Panc1 (cell line): ENCODE data around the gene CBLL2.

ENCODE experiments used
- CTCF ChIP-seq: fragments of 450-650 bp; IDR thresholded peaks from 2 replicates; pipeline ENCODE4 v1.5.1; 2017; ENCODE audit warnings: mild to moderate bottlenecking
- REST ChIP-seq, 2 experiments: IDR thresholded peaks; 2 replicates each; pipeline ENCODE4 v1.6.1; 2011 to 2012; ENCODE audit warnings: low read depth in 2 of 2, control low read depth in 1 of 2, low read length in 1 of 2, mild to moderate bottlenecking in 1 of 2, moderate library complexity in 1 of 2; ENCODE audit not compliant: insufficient read depth in 1 of 2
- SIN3A ChIP-seq: IDR thresholded peaks from 2 replicates; pipeline ENCODE4 v1.6.1; 2012; ENCODE audit warnings: low read depth, mild to moderate bottlenecking, low read length, moderate library complexity, borderline replicate concordance; ENCODE audit not compliant: insufficient read depth

GRCh38 chrX:22272613-22273012, at the start of gene CBLL2:
- TF ChIP-seq CTCF (no peak), SIN3A (no peak), REST (IDR thresholded peaks at IDR 0.05; ENCODE audit: insufficient read depth in 1 of 2, low read depth in 2 of 2, low read length in 1 of 2) (no peak)
